IMR-90 (cell line): ENCODE results near the gene NAV1. TPM values are rescaled to one million over a fixed set of nuclear protein-coding genes. Genes with fewer than 3 reads are reported as not detected.

ENCODE experiments used
- FOS ChIP-seq: fragments of 150-350 bp; IDR thresholded peaks from 2 replicates; pipeline ENCODE4 v1.6.1; 2016; ENCODE audit warnings: low read depth, low read length
- MAFK ChIP-seq: IDR thresholded peaks from 2 replicates; pipeline ENCODE4 v1.6.1; 2012; ENCODE audit warnings: low read depth, low read length, improper control_type of control experiment
- RFX5 ChIP-seq: IDR thresholded peaks from 2 replicates; pipeline ENCODE4 v1.8.0; 2012; ENCODE audit warnings: low read depth, mild to moderate bottlenecking, low read length, moderate library complexity
- polyA plus RNA-seq, 3 experiments: library from polyadenylated mRNA; depleted of rRNA; stranded (reverse); fragments of >200 nt; gene quantifications; 2 replicates each; pipeline ENCODE4 v1.2.3, GENCODE V29; 2012; ENCODE audit warnings: low replicate concordance in 1 of 3
- total RNA-seq: library from RNA; depleted of rRNA; stranded (reverse); fragments of >200 nt; gene quantifications from 2 replicates; pipeline ENCODE4 v1.2.3, GENCODE V29; 2012
- TF ChIP-seq, protein P1 (sequence below): fragments of 150-350 bp; IDR thresholded peaks from 2 replicates; pipeline ENCODE4 v1.6.1; 2017; ENCODE audit warnings: mild to moderate bottlenecking, antibody characterized with exemption, low read length, low read depth

Gene NAV1
- total and polyA plus RNA-seq, 2 of the 4 experiments (the other 2 are of a cell fraction): 14.0 to 23.1 TPM

- TF ChIP-seq, protein P1, sequence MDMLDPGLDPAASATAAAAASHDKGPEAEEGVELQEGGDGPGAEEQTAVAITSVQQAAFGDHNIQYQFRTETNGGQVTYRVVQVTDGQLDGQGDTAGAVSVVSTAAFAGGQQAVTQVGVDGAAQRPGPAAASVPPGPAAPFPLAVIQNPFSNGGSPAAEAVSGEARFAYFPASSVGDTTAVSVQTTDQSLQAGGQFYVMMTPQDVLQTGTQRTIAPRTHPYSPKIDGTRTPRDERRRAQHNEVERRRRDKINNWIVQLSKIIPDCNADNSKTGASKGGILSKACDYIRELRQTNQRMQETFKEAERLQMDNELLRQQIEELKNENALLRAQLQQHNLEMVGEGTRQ: no peak
- TF ChIP-seq FOS: no peak
- no peak for TF ChIP-seq RFX5
- no peak for TF ChIP-seq MAFK
These were observed 26.9 kb upstream of the NAV1 start (continued) for GRCh38 chr1:201511941-201512539.
